K562 (cell line): ENCODE results near the gene TRANK1. TPM values are rescaled to one million over a fixed set of nuclear protein-coding genes. Genes with fewer than 3 reads are reported as not detected.

Experiments
- ATAC-seq: fragments of 200-7000 bp; cut with Tn5 transposase; 3 replicates; pipeline ENCODE4 v1.9.1; 2020; ENCODE audit warnings: moderate library complexity
- BruUV-seq: library from RNA; stranded (reverse); fragments of 400-500 nt; replicated peaks from 2 replicates; lab custom pipeline; 2021; lab: Mats Ljungman, UMichigan
- CTCF ChIA-PET: fragments of 300-600 bp; formaldehyde crosslinking; extraction: SDS; loops from one replicate; lab custom pipeline; 2021; ENCODE audit warnings: low intra/inter-chr PET ratio; lab: Yijun Ruan, JAX
- POLR2A ChIA-PET: fragments of 300-600, 350-650 bp; sonication (Branson Sonifier 250); formaldehyde crosslinking; extraction: SDS; loops from one replicate; lab custom pipeline; 2021; ENCODE audit warnings: antibody characterized with exemption, inconsistent platforms; lab: Yijun Ruan, JAX
- DNase-seq, 4 experiments: peaks; one replicate each; pipeline versions ENCODE4 v3.0.0 to v3.0.0-alpha.2; 2011 to 2018; ENCODE audit warnings: low spot score in 3 of 4, mixed read lengths in 3 of 4; ENCODE audit errors: extremely low read depth in 1 of 4
- FAIRE-seq: peaks from 2 replicates; lab custom pipeline; 2011; peaks lifted over from hg19 to GRCh38; lab: Jason Lieb, UNC
- H2AFZ ChIP-seq: 2 replicates; pipeline ENCODE4 v1.6.0; 2011; ENCODE audit warnings: low read depth, low read length, control low read depth, inconsistent platforms
- H3K27ac ChIP-seq: fragments of 200-600 bp; 3 replicates; pipeline ENCODE4 v1.8.0; 2011; ENCODE audit warnings: low read depth, mild to moderate bottlenecking, control low read depth, inconsistent platforms, low read length, moderate library complexity, mixed read lengths; ENCODE audit errors: extremely low read depth
- H3K27me3 ChIP-seq, 2 experiments: fragments of 300-600 bp in 1 of 2; 2 replicates in 1 of 2; 3 replicates in 1 of 2; pipeline versions ENCODE4 v1.6.0 to v1.8.0; 2011; ENCODE audit warnings: inconsistent platforms in 2 of 2, low read length in 2 of 2, mild to moderate bottlenecking in 1 of 2, mixed read lengths in 1 of 2, moderate library complexity in 1 of 2; ENCODE audit not compliant: control insufficient read depth in 2 of 2, insufficient read depth in 2 of 2
- H3K36me3 ChIP-seq: fragments of 300-600 bp; 3 replicates; pipeline ENCODE4 v1.8.0; 2011; ENCODE audit warnings: mild to moderate bottlenecking, low read length, inconsistent platforms; ENCODE audit not compliant: control insufficient read depth, insufficient read depth
- H3K4me1 ChIP-seq, 2 experiments: fragments of 200-600 bp in 1 of 2; replicated peaks in 1 of 2; 2 replicates in 1 of 2; 3 replicates in 1 of 2; pipeline versions ENCODE4 v1.5.1 to v1.8.0; 2011; ENCODE audit warnings: inconsistent platforms in 2 of 2, low read length in 2 of 2, mild to moderate bottlenecking in 1 of 2, mixed read lengths in 1 of 2, moderate library complexity in 1 of 2; ENCODE audit not compliant: control insufficient read depth in 2 of 2, insufficient read depth in 2 of 2
- H3K4me2 ChIP-seq: 2 replicates; pipeline ENCODE4 v1.6.1; 2011; ENCODE audit warnings: low read length, control low read depth, inconsistent platforms, mixed read lengths; ENCODE audit not compliant: insufficient read depth
- H3K4me3 ChIP-seq: fragments of 200-600 bp; sonication (generic), shearing (Covaris generic); 2 replicates; pipeline ENCODE4 v1.5.1; 2016; ENCODE audit warnings: control low read depth, inconsistent platforms
- H3K79me2 ChIP-seq: fragments of 200-600 bp; 3 replicates; pipeline ENCODE4 v1.8.0; 2011; ENCODE audit warnings: low read length, inconsistent platforms; ENCODE audit not compliant: control insufficient read depth, insufficient read depth
- H3K9ac ChIP-seq, 2 experiments: 2 replicates each; pipeline versions ENCODE4 v1.6.0 to v1.6.1; 2011; ENCODE audit warnings: low read depth in 2 of 2, low read length in 2 of 2, control low read depth in 1 of 2, inconsistent platforms in 1 of 2, mild to moderate bottlenecking in 1 of 2, mixed read lengths in 1 of 2; ENCODE audit not compliant: insufficient read depth in 1 of 2
- H3K9me1 ChIP-seq: one replicate; pipeline ENCODE4 v1.6.0; 2011; ENCODE audit warnings: inconsistent platforms, mild to moderate bottlenecking, low read length, moderate library complexity; ENCODE audit not compliant: control insufficient read depth, insufficient read depth
- H3K9me3 ChIP-seq: replicated peaks from 2 replicates; pipeline ENCODE4 v1.5.1; 2011; ENCODE audit warnings: low read depth, low read length, inconsistent platforms; ENCODE audit not compliant: control insufficient read depth, insufficient read depth
- H4K20me1 ChIP-seq: replicated peaks from 2 replicates; pipeline ENCODE4 v1.6.1; 2011; ENCODE audit warnings: low read length, inconsistent platforms, mixed read lengths; ENCODE audit not compliant: control insufficient read depth, insufficient read depth
- ETV5 ChIP-seq: sonication (generic); formaldehyde crosslinking; IDR thresholded peaks from 2 replicates; pipeline ENCODE4 v1.4.0; 2020; ENCODE audit warnings: low read depth, mild to moderate bottlenecking, missing genetic modification reagents
- IFI16 ChIP-seq: fragments of 250-450 bp; sonication (Bioruptor Pico); IDR thresholded peaks from 2 replicates; pipeline ENCODE4 v2.1.2; 2022; ENCODE audit warnings: mild to moderate bottlenecking, inconsistent platforms
- IRF2 ChIP-seq: sonication (generic); formaldehyde crosslinking; IDR thresholded peaks from 2 replicates; pipeline ENCODE4 v1.8.1; 2022; ENCODE audit warnings: mild to moderate bottlenecking, missing genetic modification reagents
- PTRF ChIP-seq: fragments of 450-650 bp; IDR thresholded peaks from 2 replicates; pipeline ENCODE4 v1.6.1; 2016; ENCODE audit warnings: mild to moderate bottlenecking, missing genetic modification characterization, missing compliant biosample characterization
- TCFL5 ChIP-seq: fragments of 250-450 bp; sonication (Bioruptor Pico); conservative IDR thresholded peaks from 2 replicates; pipeline ENCODE4 v1.6.1; 2021; ENCODE audit warnings: mild to moderate bottlenecking, moderate library complexity, matching md5 sums
- ZKSCAN8 ChIP-seq: fragments of 200-800 bp; sonication (Bioruptor generic); IDR thresholded peaks from 2 replicates; pipeline ENCODE4 v1.6.1; 2016; ENCODE audit warnings: missing genetic modification characterization, missing compliant biosample characterization
- ZNF232 ChIP-seq: sonication (generic); formaldehyde crosslinking; IDR thresholded peaks from 2 replicates; pipeline ENCODE4 v1.8.0; 2022; ENCODE audit warnings: mild to moderate bottlenecking, missing genetic modification reagents
- ZNF274 ChIP-seq: IDR thresholded peaks from 2 replicates; pipeline ENCODE4 v1.6.1; 2011; ENCODE audit warnings: low read depth, mild to moderate bottlenecking, low read length, moderate library complexity, borderline replicate concordance
- ZNF717 ChIP-seq: fragments of 250-450 bp; sonication (Bioruptor Pico); IDR thresholded peaks from 2 replicates; pipeline ENCODE4 v1.5.0; 2021
- ZNF75A ChIP-seq: fragments of 450-650 bp; formaldehyde crosslinking; IDR thresholded peaks from 2 replicates; pipeline ENCODE4 v1.4.0; 2020; ENCODE audit warnings: mild to moderate bottlenecking
- WGBS: fragments of 100-300 bp; shearing (Covaris generic); methylation state at CpG from one replicate; pipeline ENCODE4 v1.1.6; 2016; ENCODE audit warnings: low coverage, mixed read lengths; ENCODE audit not compliant: insufficient coverage; ENCODE audit errors: missing lambda C conversion rate; 5-methylcytosine and 5-hydroxymethylcytosine counted together
- in situ Hi-C: fragments of 300-500 bp; cut with MboI; formaldehyde crosslinking; loops from 4 replicates; pipeline ENCODE4 v1.15.0; 2018; ENCODE audit warnings: inconsistent platforms, mixed read lengths
- intact Hi-C: fragments of 100-400 bp; cut with micrococcal nuclease; formaldehyde crosslinking; loops from 2 replicates; pipeline ENCODE4 v1.14.2; 2022
- polyA plus RNA-seq, 8 experiments: library from polyadenylated mRNA; depleted of rRNA in 4 of 8; stranded (reverse) in 5 of 8; unstranded in 3 of 8; fragments of >200 nt; fragmentation: Nextera tagmentation in 2 of 8; fragmentation: Illumina TruSeq in 1 of 8; extraction: Ambion mirVana in 2 of 8; extraction: Trizol in 1 of 8; gene quantifications; 2 replicates each; pipeline versions ENCODE4 v1.2.1 to v1.2.3, GENCODE V29; 2011 to 2014; ENCODE audit warnings: inconsistent platforms in 1 of 8, missing spikeins in 1 of 8
- small RNA-seq: library from RNA; depleted of rRNA; stranded (forward); fragments of <200 nt; gene quantifications from one replicate; pipeline ENCODE3, GENCODE V24; 2014
- total RNA-seq, 7 experiments: library from RNA; depleted of rRNA in 6 of 7; stranded (reverse); fragments of >200 nt in 6 of 7; fragmentation: Illumina TruSeq in 2 of 7; extraction: Trizol in 2 of 7; gene quantifications; 2 replicates each; pipeline versions ENCODE4 v1.2.1 to v1.2.3, GENCODE V29; 2011 to 2021; ENCODE audit warnings: low replicate concordance in 1 of 7
- TF ChIP-seq, protein P1 (sequence below): fragments of 250-450 bp; sonication (Bioruptor Pico); IDR thresholded peaks from 2 replicates; pipeline ENCODE4 v1.8.0; 2022; ENCODE audit warnings: moderate library complexity, mild to moderate bottlenecking, inconsistent platforms

Gene TRANK1
- total and polyA plus RNA-seq, 9 of the 15 experiments (the other 6 are each of a cell fraction or from before 2014, with no cell fraction given) = 0.41 to 5.3 (median 2.1) TPM

DNA sequence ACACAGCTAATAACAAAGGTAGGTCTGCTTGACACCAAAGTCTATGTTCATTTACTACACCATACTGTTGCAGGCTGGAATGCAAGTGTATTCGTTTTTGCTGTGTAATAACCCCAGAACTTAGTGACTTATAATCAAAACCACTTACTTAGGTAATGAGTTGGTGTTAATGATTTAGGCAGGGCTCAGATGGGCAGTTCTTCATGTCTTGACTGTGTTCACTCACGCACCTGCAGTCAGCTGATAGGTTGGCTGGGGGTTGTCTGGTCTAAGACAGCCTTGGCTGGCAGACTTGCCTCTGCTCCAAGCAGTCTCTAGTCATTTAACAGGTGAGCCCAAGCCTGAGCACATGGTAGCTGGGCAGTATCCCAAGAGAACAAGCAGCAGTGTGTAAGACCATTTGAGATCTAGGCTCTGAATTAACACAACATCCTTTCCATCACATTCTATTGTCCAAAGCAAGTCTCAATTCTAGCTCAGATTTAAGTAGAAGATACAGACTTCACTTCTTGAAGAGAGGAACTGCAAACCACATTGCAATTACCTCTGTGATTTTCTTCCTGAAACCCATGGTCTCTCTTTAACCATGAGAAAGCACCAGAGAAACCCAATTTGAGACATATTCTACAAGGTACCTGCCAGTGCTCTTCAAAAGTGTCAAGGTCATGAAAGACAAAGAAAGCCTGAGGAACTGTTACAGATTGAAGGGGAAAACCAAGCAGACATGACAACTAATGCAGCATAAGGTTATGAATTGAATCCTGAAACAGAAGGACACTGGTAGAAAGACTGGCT, 167.2 kb downstream of the TRANK1 start:
- no peaks in the 10 kb centered on the region for H3K79me2 ChIP-seq
- H3K36me3 ChIP-seq = no peaks in the 10 kb centered on the region
- H3K9me3 ChIP-seq = no peaks in the 10 kb centered on the region
- 3% methylated on average over 2 of the region's 2 CpGs for WGBS
- no peak for FAIRE-seq
- ChIA-PET CTCF (no interaction called here), POLR2A (no interaction called here)
- no peak overlapping the region for H3K4me2 ChIP-seq
- no peaks in the 10 kb centered on the region for H4K20me1 ChIP-seq
- intact Hi-C loops = no loop called here
- no peak overlapping the region for H3K4me3 ChIP-seq
- H2AFZ ChIP-seq = no peak overlapping the region
- no peak for DNase-seq
- H3K4me1 ChIP-seq = no peaks in the 10 kb centered on the region
- no peaks in the 10 kb centered on the region for H3K27me3 ChIP-seq
- TF ChIP-seq ZNF274 = no peak
- TF ChIP-seq ZNF717 = no peak
- no peak for TF ChIP-seq ZNF75A (CRISPR knock-in tag)
- TF ChIP-seq IFI16 (CRISPR knock-in tag) = no peak
- no peak for TF ChIP-seq IRF2 (CRISPR knock-in tag)
- TF ChIP-seq TCFL5 (CRISPR knock-in tag) = no peak
- TF ChIP-seq ETV5 (CRISPR knock-in tag) = no peak
- TF ChIP-seq PTRF (tag) = no peak
- TF ChIP-seq, protein P1, sequence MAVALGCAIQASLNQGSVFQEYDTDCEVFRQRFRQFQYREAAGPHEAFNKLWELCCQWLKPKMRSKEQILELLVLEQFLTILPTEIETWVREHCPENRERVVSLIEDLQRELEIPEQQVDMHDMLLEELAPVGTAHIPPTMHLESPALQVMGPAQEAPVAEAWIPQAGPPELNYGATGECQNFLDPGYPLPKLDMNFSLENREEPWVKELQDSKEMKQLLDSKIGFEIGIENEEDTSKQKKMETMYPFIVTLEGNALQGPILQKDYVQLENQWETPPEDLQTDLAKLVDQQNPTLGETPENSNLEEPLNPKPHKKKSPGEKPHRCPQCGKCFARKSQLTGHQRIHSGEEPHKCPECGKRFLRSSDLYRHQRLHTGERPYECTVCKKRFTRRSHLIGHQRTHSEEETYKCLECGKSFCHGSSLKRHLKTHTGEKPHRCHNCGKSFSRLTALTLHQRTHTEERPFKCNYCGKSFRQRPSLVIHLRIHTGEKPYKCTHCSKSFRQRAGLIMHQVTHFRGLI (CRISPR knock-in tag) = no peak
- TF ChIP-seq ZNF232 (CRISPR knock-in tag) = no peak
- TF ChIP-seq ZKSCAN8 (CRISPR knock-in tag) = no peak
- H3K9me1 ChIP-seq = no peaks in the 10 kb centered on the region
- no peak overlapping the region for H3K9ac ChIP-seq
- no peak; the same call in 2 of the 3 replicates for ATAC-seq
- in situ Hi-C loops = no loop called here
- BruUV-seq = no TSS peak
- no peak overlapping the region for H3K27ac ChIP-seq

Small RNAs within 50 kb of the gene (small RNA-seq; reads per million reads assigned to genes)
- not detected for gene RNU6ATAC4P

Other genes with a start within 250 kb of the TRANK1 start
- gene DCLK3, start 180.5 kb downstream of the TRANK1 start, total RNA-seq (2014; rRNA removed) = not detected in 2 replicates
- not detected in 2 replicates for gene DCLK3, start 180.5 kb downstream of the TRANK1 start, total RNA-seq (2014; rRNA removed; fragmentation: Illumina TruSeq; extraction: Trizol)
- gene DCLK3, start 180.5 kb downstream of the TRANK1 start, total RNA-seq (2015; rRNA removed; fragmentation: Illumina TruSeq; extraction: Trizol) = not detected in 2 replicates
- not detected in 2 replicates for gene DCLK3, start 180.5 kb downstream of the TRANK1 start, total RNA-seq (2021)
- not detected in 2 replicates for gene DCLK3, start 180.5 kb downstream of the TRANK1 start, polyA plus RNA-seq (2011; rRNA removed)
- not detected in 2 replicates for gene DCLK3, start 180.5 kb downstream of the TRANK1 start, polyA plus RNA-seq (2014; fragmentation: Illumina TruSeq; extraction: Trizol)
- gene DCLK3, start 180.5 kb downstream of the TRANK1 start, polyA plus RNA-seq (2014; fragmentation: Nextera tagmentation; extraction: Ambion mirVana) = not detected
- not detected in 2 replicates for gene DCLK3, start 180.5 kb downstream of the TRANK1 start, polyA plus RNA-seq (2014; rRNA removed)
- gene EPM2AIP1, start 48.1 kb upstream of the TRANK1 start, total RNA-seq (2014; rRNA removed) = 14.6 and 16.3 TPM in 2 replicates
- gene EPM2AIP1, start 48.1 kb upstream of the TRANK1 start, total RNA-seq (2014; rRNA removed; fragmentation: Illumina TruSeq; extraction: Trizol) = 29.0 and 29.5 TPM in 2 replicates
- gene EPM2AIP1, start 48.1 kb upstream of the TRANK1 start, total RNA-seq (2015; rRNA removed; fragmentation: Illumina TruSeq; extraction: Trizol) = 30.7 and 38.3 TPM in 2 replicates
- gene EPM2AIP1, start 48.1 kb upstream of the TRANK1 start, total RNA-seq (2021) = 19.3 and 22.6 TPM in 2 replicates
- gene EPM2AIP1, start 48.1 kb upstream of the TRANK1 start, polyA plus RNA-seq (2011; rRNA removed) = 44.8 and 47.2 TPM in 2 replicates
- 20.9 and 25.2 TPM in 2 replicates for gene EPM2AIP1, start 48.1 kb upstream of the TRANK1 start, polyA plus RNA-seq (2014; fragmentation: Illumina TruSeq; extraction: Trizol)
- gene EPM2AIP1, start 48.1 kb upstream of the TRANK1 start, polyA plus RNA-seq (2014; fragmentation: Nextera tagmentation; extraction: Ambion mirVana) = 1 to 10 TPM; 6.7 to 9.2 TPM
- 21.7 and 29.1 TPM in 2 replicates for gene EPM2AIP1, start 48.1 kb upstream of the TRANK1 start, polyA plus RNA-seq (2014; rRNA removed)
- 106 and 123 TPM in 2 replicates for gene MLH1, start 48.5 kb upstream of the TRANK1 start, total RNA-seq (2014; rRNA removed)
- 116 and 132 TPM in 2 replicates for gene MLH1, start 48.5 kb upstream of the TRANK1 start, total RNA-seq (2014; rRNA removed; fragmentation: Illumina TruSeq; extraction: Trizol)
- gene MLH1, start 48.5 kb upstream of the TRANK1 start, total RNA-seq (2015; rRNA removed; fragmentation: Illumina TruSeq; extraction: Trizol) = 117 TPM in 2 replicates
- 76.0 and 76.4 TPM in 2 replicates for gene MLH1, start 48.5 kb upstream of the TRANK1 start, total RNA-seq (2021)
- 103 and 144 TPM in 2 replicates for gene MLH1, start 48.5 kb upstream of the TRANK1 start, polyA plus RNA-seq (2011; rRNA removed)
- gene MLH1, start 48.5 kb upstream of the TRANK1 start, polyA plus RNA-seq (2014; fragmentation: Illumina TruSeq; extraction: Trizol) = 122 and 155 TPM in 2 replicates
- gene MLH1, start 48.5 kb upstream of the TRANK1 start, polyA plus RNA-seq (2014; fragmentation: Nextera tagmentation; extraction: Ambion mirVana) = 100 to 1,000 TPM in 1 of 2 experiments, 10 to 100 TPM in 1; 81.6 to 134 TPM
- 82.1 and 113 TPM in 2 replicates for gene MLH1, start 48.5 kb upstream of the TRANK1 start, polyA plus RNA-seq (2014; rRNA removed)
- gene LRRFIP2, start 229.5 kb upstream of the TRANK1 start, total RNA-seq (2014; rRNA removed) = 44.9 and 53.9 TPM in 2 replicates
- 46.2 and 55.4 TPM in 2 replicates for gene LRRFIP2, start 229.5 kb upstream of the TRANK1 start, total RNA-seq (2014; rRNA removed; fragmentation: Illumina TruSeq; extraction: Trizol)
- 46.0 and 49.4 TPM in 2 replicates for gene LRRFIP2, start 229.5 kb upstream of the TRANK1 start, total RNA-seq (2015; rRNA removed; fragmentation: Illumina TruSeq; extraction: Trizol)
- 41.6 and 46.6 TPM in 2 replicates for gene LRRFIP2, start 229.5 kb upstream of the TRANK1 start, total RNA-seq (2021)
- gene LRRFIP2, start 229.5 kb upstream of the TRANK1 start, polyA plus RNA-seq (2011; rRNA removed) = 24.4 and 37.0 TPM in 2 replicates
- gene LRRFIP2, start 229.5 kb upstream of the TRANK1 start, polyA plus RNA-seq (2014; fragmentation: Illumina TruSeq; extraction: Trizol) = 38.4 and 42.7 TPM in 2 replicates
- 10 to 100 TPM in 1 of 2 experiments, 1 to 10 TPM in 1; 9.9 to 11.2 TPM for gene LRRFIP2, start 229.5 kb upstream of the TRANK1 start, polyA plus RNA-seq (2014; fragmentation: Nextera tagmentation; extraction: Ambion mirVana)
- gene LRRFIP2, start 229.5 kb upstream of the TRANK1 start, polyA plus RNA-seq (2014; rRNA removed) = 40.7 and 46.6 TPM in 2 replicates